Upper lobe of left lung (tissue), 6 donors: Measurements from ENCODE around the gene GLRA2. TPM values are rescaled to one million over a fixed set of nuclear protein-coding genes. Genes with fewer than 3 reads are reported as not detected.
"Not testable (repeated sequence)": the region's sequence is repeated elsewhere in the genome, so short reads cannot be mapped to it uniquely, and the experiment has no call there.

ENCODE experiments used
- ATAC-seq, 2 donors: fragments of 200-7000 bp; cut with Tn5 transposase; one replicate each; pipeline ENCODE4 v1.9.1; 2022; ENCODE audit warnings: mild to moderate bottlenecking in 2 of 2, moderate library complexity in 2 of 2; ENCODE audit not compliant: low FRiP score in 2 of 2
- DNase-seq, 2 donors: peaks; one replicate each; pipeline ENCODE4 v3.0.0-alpha.2; 2019 to 2020
- H3K27ac ChIP-seq, 4 donors: fragments of 200-600 bp; sonication (generic); one replicate each; pipeline ENCODE4 v1.5.1; 2016 to 2019
- H3K27me3 ChIP-seq, 4 donors: fragments of 200-600 bp; sonication (generic); one replicate each; pipeline ENCODE4 v1.5.1; 2017 to 2019
- H3K36me3 ChIP-seq, 4 donors: fragments of 200-600 bp; sonication (generic); one replicate each; pipeline ENCODE4 v1.5.1; 2016 to 2019
- H3K4me1 ChIP-seq, 4 donors: fragments of 200-600 bp; sonication (generic); one replicate each; pipeline ENCODE4 v1.5.1; 2018 to 2019
- H3K4me3 ChIP-seq, 4 donors: fragments of 200-600 bp; sonication (generic); one replicate each; pipeline ENCODE4 v1.5.1; 2017 to 2019; ENCODE audit warnings: mild to moderate bottlenecking in 2 of 4, moderate library complexity in 1 of 4
- H3K9me3 ChIP-seq, 4 donors: fragments of 200-600 bp; sonication (generic); one replicate each; pipeline ENCODE4 v1.5.1; 2018 to 2019
- CTCF ChIP-seq, 6 experiments: fragments of 450-650 bp in 4 of 6; fragments of 200-600 bp in 2 of 6; sonication (generic) in 2 of 6; IDR thresholded peaks; one replicate each; pipeline ENCODE4 v1.5.1; 2016 to 2019; ENCODE audit warnings: antibody characterized with exemption in 6 of 6
- EP300 ChIP-seq, 4 donors: sonication (generic); formaldehyde crosslinking; IDR thresholded peaks; one replicate each; pipeline ENCODE4 v1.5.1; 2017; ENCODE audit warnings: antibody characterized with exemption in 4 of 4, control low read depth in 2 of 4
- POLR2A ChIP-seq, 4 donors: fragments of 450-650 bp; IDR thresholded peaks; one replicate each; pipeline ENCODE4 v1.5.1; 2016 to 2017; ENCODE audit warnings: antibody characterized with exemption in 4 of 4, mild to moderate bottlenecking in 2 of 4
- POLR2AphosphoS5 ChIP-seq, 2 donors: sonication (generic); formaldehyde crosslinking; IDR thresholded peaks; one replicate each; pipeline ENCODE4 v1.5.1; 2017; ENCODE audit warnings: antibody characterized with exemption in 2 of 2
- WGBS, 2 donors: methylation state at CpG; one replicate each; pipeline ENCODE4 v1.1.5; 2017 to 2018; 5-methylcytosine and 5-hydroxymethylcytosine counted together
- total RNA-seq, 6 donors: library from RNA; depleted of rRNA in 4 of 6; stranded (reverse); fragments of >200 nt in 4 of 6; gene quantifications; one replicate each; pipeline versions ENCODE4 v1.1.0 to v1.2.1, GENCODE V29; 2016 to 2021
- donor health status: DM: no; HTN: no; CAD: no; lungs with moderate emphysema.
- donor health status: DM: no; HTN: yes; CAD: no; lungs with severe emphysema.

Gene GLRA2
- total RNA-seq, 6 donors from 2014 or later: not detected

- Histone ChIP-seq H3K4me3 (no peak overlapping the region), H3K27ac (no peak overlapping the region), H3K9me3 (peaks cover 0 to 5% (median 0%) of the 10 kb centered on the region in 4 donors), H3K4me1 (no peaks in the 10 kb centered on the region), H3K27me3 (no peaks in the 10 kb centered on the region), H3K36me3 (no peaks in the 10 kb centered on the region)
- DNase-seq (no peak), ATAC-seq (no peak)
- WGBS, 2 donors: 75 to 86% methylated on average over 2 of the region's 2 CpGs
- no peak for TF ChIP-seq EP300 (IDR thresholded peaks at IDR 0.05)
These were observed 60.9 kb downstream of the GLRA2 start for GRCh38 chrX:14590216-14590615.

DNA sequence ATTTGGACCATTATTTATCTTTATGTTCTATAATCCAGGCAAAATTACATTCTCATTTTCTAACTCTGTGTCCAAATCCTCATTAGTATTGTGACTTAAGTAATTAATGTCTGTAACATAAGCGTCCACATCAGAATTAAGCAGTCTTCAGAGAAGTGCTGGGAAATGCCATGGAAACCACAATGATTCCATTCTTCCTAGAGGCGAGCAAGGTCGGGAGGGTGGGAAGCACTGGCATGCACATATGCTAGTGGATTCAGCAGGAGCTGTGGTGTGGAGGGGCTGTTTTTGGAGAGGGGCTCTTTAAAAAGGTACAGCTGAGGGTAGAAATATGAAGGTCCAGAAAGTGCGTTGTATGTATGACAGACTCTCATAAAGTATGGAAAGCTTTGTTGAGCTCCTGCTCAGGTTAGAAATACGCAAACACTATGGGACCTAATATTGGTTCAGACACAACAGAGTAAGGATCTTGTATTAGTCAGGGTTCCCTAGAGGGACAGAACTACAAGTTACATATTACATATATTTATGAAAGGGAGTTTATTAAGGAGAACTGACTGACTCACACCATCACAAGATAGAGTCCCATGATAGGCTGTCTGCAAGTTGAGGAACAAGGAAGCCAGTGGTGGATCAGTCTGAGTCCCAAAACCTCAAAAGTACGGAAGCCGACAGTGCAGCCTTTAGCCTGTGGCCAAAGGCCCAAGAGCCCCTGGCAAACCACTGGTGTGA is 61.5 kb downstream of the GLRA2 start:
- ATAC-seq (no peak), DNase-seq (no peak)
- no peak overlapping the region for H3K4me3 ChIP-seq
- no peaks in the 10 kb centered on the region for H3K4me1 ChIP-seq
- H3K27me3 ChIP-seq: no peaks in the 10 kb centered on the region
- H3K9me3 ChIP-seq: peaks cover 0 to 5% (median 0%) of the 10 kb centered on the region in 4 donors
- WGBS, 2 donors: 84 to 87% methylated on average over 7 of the region's 7 CpGs
- no peak for TF ChIP-seq EP300 (IDR thresholded peaks at IDR 0.05)
- no peak for TF ChIP-seq POLR2AphosphoS5 (IDR thresholded peaks at IDR 0.05)
- TF ChIP-seq POLR2A (IDR thresholded peaks at IDR 0.05): no peak
- no peak for TF ChIP-seq CTCF (IDR thresholded peaks at IDR 0.05)
- H3K36me3 ChIP-seq: no peaks in the 10 kb centered on the region
- no peak overlapping the region for H3K27ac ChIP-seq

DNA sequence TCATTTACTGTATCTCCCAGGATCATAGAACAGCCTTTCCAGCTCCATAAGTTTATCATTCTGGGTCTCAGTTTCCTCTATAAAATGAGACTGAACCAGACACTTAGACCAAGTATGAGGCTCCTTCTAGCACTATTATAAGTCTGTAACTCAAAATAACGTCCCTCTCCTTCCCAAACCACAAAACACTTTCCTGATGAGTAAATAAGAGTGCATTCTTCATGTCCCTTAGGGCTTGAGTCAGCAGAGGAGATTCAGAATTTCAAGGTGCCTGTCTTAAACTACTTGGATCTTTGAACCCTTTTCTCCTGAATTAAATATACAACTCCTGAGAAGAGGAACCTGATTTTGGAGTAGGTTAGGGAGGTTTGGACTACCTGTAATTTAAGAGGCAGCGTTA is 62.6 kb downstream of the GLRA2 start:
- DNase-seq (no peak), ATAC-seq (no peak)
- Histone ChIP-seq H3K27ac (no peak overlapping the region), H3K4me3 (no peak overlapping the region), H3K27me3 (no peaks in the 10 kb centered on the region), H3K4me1 (no peaks in the 10 kb centered on the region), H3K36me3 (no peaks in the 10 kb centered on the region), H3K9me3 (peaks cover 0 to 3% (median 0%) of the 10 kb centered on the region in 4 donors)
- WGBS, 2 donors: 56 to 68% methylated on average over 2 of the region's 2 CpGs
- TF ChIP-seq POLR2AphosphoS5 (IDR thresholded peaks at IDR 0.05): no peak
- no peak for TF ChIP-seq CTCF (IDR thresholded peaks at IDR 0.05)
- no peak for TF ChIP-seq POLR2A (IDR thresholded peaks at IDR 0.05)
- no peak for TF ChIP-seq EP300 (IDR thresholded peaks at IDR 0.05)

DNA sequence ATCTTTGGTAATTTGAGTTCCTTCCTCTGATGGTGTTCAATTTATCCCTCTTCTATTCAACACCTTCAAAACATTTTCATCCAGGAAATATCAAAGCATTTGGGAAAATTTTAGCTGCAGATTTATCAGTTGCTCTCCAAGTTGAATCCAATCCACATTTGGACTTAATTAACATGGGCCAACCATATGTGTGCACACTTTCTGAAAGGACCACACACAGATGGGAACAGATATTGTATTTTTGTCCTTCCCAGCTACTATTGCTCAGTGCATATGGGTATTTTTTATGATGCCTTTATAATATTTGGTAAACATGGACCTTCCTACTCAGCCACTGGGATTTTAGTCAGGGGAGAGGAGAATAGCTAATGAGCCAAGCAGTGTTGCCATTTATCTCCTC is 65.2 kb downstream of the GLRA2 start:
- Histone ChIP-seq H3K4me1 (no peaks in the 10 kb centered on the region), H3K4me3 (no peak overlapping the region), H3K27ac (no peak overlapping the region), H3K9me3 (no peaks in the 10 kb centered on the region), H3K36me3 (no peaks in the 10 kb centered on the region), H3K27me3 (no peaks in the 10 kb centered on the region)
- no peak for DNase-seq
- TF ChIP-seq POLR2AphosphoS5 (IDR thresholded peaks at IDR 0.05): no peak
- ATAC-seq: no peak

- Histone ChIP-seq H3K27ac (no peak overlapping the region), H3K9me3 (no peaks in the 10 kb centered on the region), H3K4me1 (no peaks in the 10 kb centered on the region), H3K4me3 (no peak overlapping the region), H3K27me3 (no peaks in the 10 kb centered on the region), H3K36me3 (no peaks in the 10 kb centered on the region)
- no peak for DNase-seq
- no peak for ATAC-seq
- TF ChIP-seq POLR2A (IDR thresholded peaks at IDR 0.05): no peak
- TF ChIP-seq POLR2AphosphoS5 (IDR thresholded peaks at IDR 0.05): no peak
- TF ChIP-seq EP300 (IDR thresholded peaks at IDR 0.05): no peak
- 41 to 47% methylated on average over 3 of the region's 3 CpGs for whole genome bisulfite sequencing, 2 donors
These were observed 69.0 kb downstream of the GLRA2 start for GRCh38 chrX:14598330-14598729.

GRCh38 chrX:14607446-14607985 is 78.2 kb downstream of the GLRA2 start:
- WGBS, 2 donors: 66 to 67% methylated on average over 2 to 3 of the region's 3 CpGs

GRCh38 chrX:14612450-14612849 is 83.1 kb downstream of the GLRA2 start:
- H3K27me3 ChIP-seq, H3K36me3 ChIP-seq, H3K27ac ChIP-seq, H3K9me3 ChIP-seq, DNase-seq, ATAC-seq, H3K4me3 ChIP-seq, H3K4me1 ChIP-seq: not testable (repeated sequence)
- WGBS, 2 donors: 85 to 100% methylated on average over 3 to 5 of the region's 5 CpGs

More at GRCh38 chrX:14607446-14607985, 78.2 kb downstream of the GLRA2 start:
- Histone ChIP-seq H3K27me3 (no peaks in the 10 kb centered on the region), H3K27ac (no peak overlapping the region), H3K9me3 (peaks cover 0 to 1% (median 0%) of the 10 kb centered on the region in 4 donors), H3K36me3 (no peaks in the 10 kb centered on the region), H3K4me3 (no peak overlapping the region), H3K4me1 (no peaks in the 10 kb centered on the region)
- no peak for DNase-seq
- no peak for TF ChIP-seq CTCF (IDR thresholded peaks at IDR 0.05)
- TF ChIP-seq POLR2AphosphoS5 (IDR thresholded peaks at IDR 0.05): no peak
- no peak for TF ChIP-seq POLR2A (IDR thresholded peaks at IDR 0.05)
- TF ChIP-seq EP300 (IDR thresholded peaks at IDR 0.05): no peak
- no peak for ATAC-seq
